ENCODE data around the gene SAMD4B.
"Not testable (repeated sequence)": the region's sequence is repeated elsewhere in the genome, so short reads cannot be mapped to it uniquely, and the experiment has no call there.

SAMD4B gene

DNA sequence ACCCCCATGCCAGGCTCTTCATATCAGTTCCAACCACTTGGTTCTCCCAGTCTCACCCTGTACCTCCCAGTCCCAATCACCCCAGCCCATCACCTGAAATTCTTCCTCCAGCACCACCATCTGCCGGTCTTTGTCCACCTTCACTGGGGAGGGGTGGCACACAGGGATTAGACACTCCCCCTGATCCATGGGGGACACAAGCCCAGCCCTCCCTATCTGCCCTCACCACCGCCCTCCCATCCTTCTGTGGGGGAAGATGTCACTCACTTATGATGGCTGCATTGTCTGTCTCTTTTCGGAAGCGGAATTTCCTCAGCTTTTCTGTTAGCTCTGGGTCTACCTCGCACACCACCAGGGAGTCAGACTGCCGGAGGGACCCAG lies 7.1 kb upstream of the SAMD4B start:
- peak; percentile 24 for DNase-seq

- no peak for DNase-seq
These were observed 5.7 kb upstream of the SAMD4B start for GRCh38 chr19:39336483-39336882.

DNA sequence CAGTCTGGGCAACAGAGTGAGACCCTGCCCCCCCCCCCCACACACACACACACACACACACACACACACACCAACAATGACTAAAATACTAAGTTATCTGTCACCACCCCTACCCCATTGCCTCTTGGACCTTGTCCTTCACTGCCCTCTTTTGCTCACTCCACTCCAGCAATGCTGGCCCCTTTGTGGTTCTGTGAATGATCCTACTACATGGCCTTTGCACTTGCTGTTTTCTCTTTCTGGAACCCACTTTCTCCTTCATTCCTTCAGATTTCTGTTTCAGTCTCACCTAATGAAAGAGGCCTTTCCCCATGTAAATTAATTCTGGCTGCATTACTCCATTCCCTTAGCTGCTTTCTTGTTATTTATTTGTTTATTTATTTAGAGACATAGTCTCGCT lies 2.5 kb upstream of the SAMD4B start:
- no peak for DNase-seq

GRCh38 chr19:39340156-39340555 lies 2.1 kb upstream of the SAMD4B start:
- DNase-seq = not testable (repeated sequence)

- no peak for DNase-seq
These were observed 997 bp upstream of the SAMD4B start for GRCh38 chr19:39341129-39341718.

DNA sequence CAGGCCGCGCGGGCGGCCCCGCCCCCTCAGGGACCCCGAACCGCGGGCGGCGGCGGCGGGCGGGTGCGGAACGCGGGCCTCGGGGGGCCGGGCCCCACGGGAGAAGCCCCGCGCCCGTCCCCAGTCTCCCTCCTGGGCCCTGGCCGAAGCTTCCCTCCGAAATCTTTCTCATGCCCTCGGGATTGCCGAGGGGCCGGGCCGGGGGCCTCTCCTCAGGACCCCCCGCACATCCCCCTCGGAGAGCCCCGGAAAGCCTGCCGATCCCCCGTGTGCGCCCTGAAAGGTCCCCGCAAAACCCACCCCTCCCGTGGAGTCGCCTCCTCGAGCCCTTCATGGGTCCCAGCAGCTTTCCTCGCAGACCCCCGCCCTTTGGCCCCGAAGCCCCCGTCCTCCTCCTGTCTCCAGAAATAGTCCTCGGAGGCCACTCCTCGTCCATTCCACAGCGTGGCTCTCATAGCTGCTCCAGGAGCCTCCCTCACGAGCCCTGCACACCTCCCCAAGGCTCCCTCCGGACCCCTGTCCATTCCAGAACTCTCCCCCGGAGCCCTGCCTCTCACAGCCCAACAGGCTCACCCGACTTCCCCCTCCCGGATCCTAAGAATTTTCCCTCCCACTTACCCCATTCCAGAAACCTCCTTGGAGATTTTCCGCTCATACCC lies 555 bp downstream of the SAMD4B start:
- DNase-seq = no peak

DNA sequence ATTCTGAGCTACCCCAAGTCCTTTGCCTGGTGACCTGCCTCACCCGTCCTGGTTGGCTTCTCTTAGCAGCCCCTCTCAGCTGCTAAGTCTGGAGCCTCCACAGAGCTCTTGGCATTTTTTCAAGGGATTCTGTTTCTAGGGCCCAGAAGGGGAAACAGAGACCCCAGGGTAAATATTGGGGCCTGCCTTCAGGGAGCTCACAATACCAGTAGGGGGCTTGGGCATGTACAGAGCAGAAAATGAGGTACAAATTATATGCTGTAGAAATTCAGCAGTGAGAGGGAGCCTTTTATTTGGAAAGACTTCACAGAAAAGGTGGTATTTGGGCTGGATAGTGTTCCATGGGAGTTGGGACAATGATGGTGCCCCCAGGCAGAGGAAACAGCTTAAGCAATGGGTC lies 3.7 kb downstream of the SAMD4B start:
- DNase-seq = no peak

DNA sequence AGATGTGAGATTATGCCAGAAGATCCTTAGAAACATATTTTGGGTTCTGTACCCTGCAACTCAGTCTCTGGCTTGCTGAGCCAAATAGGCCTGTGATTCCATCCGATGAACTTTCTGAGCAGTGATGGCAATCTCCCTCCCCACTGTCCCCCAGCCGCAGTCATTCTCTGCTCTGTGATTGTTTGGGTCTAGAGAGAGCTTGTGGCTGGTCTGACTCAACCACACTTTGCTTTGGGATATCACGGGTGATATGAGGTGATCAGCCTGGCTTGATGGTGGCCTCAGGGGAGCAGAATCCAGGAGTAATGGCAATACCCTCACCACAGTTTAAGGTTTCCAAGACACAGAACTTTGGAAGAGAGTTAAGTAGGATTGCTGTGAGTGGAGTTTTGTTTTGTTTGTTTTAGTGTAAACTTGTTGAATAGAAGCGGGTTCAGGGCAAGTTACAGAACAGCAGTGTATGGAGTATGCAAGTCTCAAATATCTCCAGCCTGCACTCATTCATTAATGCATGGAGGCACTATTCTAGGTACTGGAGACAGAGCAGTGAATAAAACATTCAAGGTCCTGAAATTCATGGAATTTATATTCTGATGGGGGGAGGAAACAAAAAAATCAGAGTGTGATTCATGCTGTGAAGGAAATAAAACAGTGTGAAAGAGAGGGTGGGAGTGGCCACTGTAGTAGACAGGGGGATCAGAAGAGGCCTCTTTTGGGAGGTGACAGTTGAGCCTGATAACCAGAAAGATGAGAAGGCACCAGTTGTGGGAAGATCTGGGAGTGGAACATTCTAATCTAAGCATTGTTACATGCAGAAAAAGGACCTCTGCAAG lies 5.3 kb downstream of the SAMD4B start:
- no peak for DNase-seq

DNA sequence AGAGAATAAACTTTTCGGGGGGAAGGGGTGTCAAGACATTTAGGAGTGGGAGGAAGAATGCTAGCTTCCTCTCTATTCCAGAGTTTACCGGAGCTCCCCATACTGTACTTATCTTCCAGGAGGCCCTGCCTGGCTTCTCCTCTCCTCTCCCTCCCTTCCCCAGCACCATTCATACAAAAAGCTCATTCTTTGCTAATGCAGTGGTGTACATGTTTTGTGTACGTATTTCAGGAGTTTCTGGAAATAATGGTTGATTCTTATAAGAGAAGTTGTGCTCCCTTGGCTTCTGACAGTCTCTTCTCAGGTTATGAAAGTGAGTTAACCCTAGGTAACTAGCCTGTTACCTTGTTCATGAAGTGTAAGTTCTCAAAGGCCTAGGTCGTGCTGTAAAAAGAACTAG lies 7.1 kb downstream of the SAMD4B start:
- DNase-seq = no peak

DNA sequence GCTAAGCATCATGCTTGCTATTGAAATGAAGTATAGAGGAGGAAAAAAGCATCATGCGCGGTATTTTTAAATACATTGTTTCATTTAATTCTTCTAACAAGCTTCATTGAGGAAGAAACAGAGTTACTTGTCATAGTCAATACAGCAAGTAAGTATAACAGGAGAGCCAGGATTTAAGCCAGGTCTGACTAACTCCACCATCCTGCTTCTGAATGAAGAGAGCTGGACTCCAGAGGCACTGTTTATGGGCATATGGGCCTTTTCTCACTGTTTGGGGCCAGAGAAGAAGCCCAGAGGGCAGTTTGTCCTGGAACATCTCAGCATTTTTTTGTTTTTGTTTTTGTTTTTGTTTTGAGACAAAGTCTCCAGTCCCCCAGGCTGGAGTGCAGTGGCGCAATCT lies 7.9 kb downstream of the SAMD4B start:
- DNase-seq = no peak

GRCh38 chr19:39351537-39352064 lies 9.4 kb downstream of the SAMD4B start:
- no peak for DNase-seq

DNA sequence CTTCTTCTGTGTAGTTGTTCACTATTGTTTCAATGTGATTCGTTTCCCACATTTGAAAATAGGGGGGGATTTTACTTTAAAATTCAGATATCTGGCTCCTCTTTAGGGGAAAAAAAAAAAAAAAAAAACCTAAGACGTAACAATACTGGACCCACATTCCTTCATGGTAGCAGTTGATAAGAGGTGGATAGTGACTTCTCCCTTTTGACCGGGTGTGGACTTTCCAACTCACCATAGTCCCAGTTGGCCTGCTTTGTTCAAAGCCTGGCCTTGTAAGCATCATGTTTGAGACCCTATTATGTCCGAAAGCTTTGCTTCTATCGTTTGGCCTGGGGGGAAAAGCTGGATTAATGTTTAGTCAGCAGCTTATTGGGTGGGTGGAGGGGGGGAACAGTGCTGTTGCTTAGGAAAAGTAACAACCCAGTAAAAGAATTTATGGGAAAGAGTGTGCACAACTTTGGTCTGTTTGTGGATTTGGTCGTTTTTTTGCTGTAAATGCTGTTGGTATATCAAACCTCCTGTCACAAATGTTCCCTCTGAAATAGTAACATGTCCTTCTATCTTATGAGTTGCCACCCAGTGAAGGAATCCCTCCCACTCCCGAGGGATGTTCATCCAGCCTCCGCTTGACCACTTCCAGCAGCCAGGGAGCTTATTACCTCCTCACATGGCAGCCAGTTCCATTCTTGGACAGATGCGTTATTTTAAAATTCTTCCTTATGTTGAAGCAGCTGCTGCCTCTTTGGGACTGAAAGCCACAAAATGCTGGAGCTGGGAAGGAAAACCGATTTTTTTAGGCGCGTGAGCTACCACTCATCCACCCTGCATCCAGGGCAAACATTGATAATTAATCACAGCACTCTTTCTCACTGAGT lies 10.4 kb downstream of the SAMD4B start:
- DNase-seq = no peak

- DNase-seq = no peak
These were observed 13.0 kb downstream of the SAMD4B start for GRCh38 chr19:39355253-39355652.

DNA sequence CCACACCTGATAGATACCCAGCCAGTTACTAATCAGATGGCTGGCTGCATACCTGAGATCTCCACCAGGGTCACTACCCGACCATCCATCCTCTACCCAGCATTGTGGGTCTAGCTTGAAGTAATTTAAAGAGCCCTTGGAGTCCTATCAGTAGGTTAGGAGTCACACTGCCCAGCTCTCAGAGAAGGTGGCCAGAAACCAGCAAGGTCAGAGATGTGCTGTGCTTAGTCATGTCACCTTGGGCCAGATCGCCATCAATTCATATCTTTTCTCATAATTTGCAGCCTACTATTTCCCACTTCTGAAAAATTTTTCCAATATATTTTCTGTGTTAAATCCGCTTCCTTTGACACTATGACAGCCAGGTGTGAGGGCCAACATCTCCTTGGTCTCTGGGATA lies 13.9 kb downstream of the SAMD4B start:
- DNase-seq = no peak

DNA sequence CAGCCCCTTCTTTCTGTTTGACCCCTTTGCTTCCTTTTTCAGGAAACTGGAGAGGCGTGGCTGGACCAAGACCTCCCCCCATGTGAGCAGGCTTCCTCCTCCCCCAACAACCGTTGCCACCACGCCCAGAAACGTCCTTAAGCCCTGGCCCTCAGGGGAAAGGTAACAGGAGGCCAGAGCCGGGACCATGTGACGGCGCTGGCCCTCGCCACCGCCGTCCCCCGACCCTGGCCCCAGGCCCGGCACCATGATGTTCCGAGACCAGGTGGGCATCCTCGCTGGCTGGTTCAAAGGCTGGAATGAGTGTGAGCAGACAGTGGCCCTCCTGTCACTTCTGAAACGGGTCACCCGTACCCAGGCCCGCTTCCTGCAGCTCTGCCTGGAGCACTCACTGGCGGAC lies 14.4 kb downstream of the SAMD4B start:
- DNase-seq = no peak

- no peak for DNase-seq
These were observed 16.8 kb downstream of the SAMD4B start for GRCh38 chr19:39359026-39359425.

DNA sequence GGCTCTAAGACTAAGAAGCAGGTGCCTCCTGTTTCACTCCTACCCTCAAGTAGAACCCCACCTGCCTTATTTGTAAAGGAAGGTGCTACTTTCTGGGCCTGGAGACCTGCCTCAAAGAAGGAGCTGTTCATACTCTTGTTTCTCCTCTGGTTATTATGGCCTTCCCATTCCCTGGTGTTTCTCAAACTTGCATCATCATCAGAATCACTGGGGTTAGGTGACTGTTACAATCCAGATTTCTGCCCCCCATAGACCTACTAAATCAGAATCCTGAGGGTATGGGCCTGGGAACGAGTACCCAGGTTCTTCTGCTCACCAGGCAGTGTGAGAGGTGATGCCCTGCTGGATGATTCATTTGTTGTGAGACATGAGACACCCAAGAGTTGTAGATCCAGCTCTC lies 18.4 kb downstream of the SAMD4B start:
- DNase-seq = no peak

DNA sequence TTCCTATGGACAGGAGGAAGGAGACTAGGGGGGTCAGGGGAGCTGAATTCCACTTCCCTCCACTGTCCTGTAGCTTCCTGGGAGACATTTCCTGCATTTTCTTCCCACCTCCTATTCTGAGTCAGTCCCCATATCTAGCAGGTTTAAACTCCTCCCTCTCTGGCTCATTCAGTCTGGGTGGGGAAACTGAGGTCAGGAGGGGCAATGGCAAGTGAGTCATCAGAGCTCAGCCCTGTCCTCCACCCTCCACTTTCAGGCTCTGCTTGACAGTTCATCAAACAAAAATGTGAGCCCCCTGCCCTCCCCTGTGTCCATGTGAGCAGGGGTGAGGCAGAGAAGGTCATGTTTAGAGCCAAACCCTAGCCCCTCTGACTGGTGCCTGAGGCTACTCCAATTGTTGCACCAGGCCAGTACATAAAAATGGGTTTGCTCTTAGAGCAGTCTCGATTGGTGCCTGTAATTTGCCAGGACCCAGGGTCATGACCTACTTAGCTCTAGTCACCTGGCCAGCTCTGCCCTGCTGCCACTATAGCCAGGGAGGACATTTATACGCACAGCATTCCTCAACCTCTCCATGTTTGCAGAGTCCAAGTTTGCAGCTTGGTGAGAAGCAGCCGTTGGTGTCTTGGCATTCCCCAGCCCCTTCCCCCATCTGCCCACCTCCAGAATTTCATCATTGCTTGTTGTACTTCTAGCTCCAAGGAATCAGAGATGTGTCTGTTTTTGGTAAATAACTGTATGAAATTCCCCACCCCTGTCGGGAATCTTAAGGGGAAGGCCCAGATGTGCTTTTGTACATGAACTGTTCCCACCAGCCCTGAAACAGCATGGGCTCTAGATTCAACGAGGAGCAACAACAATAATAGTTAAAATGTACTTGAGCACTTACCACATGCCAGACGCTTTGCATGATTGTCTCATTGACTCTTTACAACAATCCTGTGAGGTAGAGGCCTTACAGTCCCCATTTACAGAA lies 20.7 kb downstream of the SAMD4B start:
- DNase-seq = no peak

- no peak for DNase-seq
These were observed 21.8 kb downstream of the SAMD4B start for GRCh38 chr19:39363901-39364457.

GRCh38 chr19:39365531-39365930 lies 23.3 kb downstream of the SAMD4B start:
- no peak for DNase-seq

GRCh38 chr19:39369200-39369599 lies 27.0 kb downstream of the SAMD4B start:
- no peak for DNase-seq
